ENCODE measurements around the gene AMIGO2.
"Not testable (repeated sequence)": the region's sequence is repeated elsewhere in the genome, so short reads cannot be mapped to it uniquely, and the experiment has no call there.

Gene AMIGO2

DNA sequence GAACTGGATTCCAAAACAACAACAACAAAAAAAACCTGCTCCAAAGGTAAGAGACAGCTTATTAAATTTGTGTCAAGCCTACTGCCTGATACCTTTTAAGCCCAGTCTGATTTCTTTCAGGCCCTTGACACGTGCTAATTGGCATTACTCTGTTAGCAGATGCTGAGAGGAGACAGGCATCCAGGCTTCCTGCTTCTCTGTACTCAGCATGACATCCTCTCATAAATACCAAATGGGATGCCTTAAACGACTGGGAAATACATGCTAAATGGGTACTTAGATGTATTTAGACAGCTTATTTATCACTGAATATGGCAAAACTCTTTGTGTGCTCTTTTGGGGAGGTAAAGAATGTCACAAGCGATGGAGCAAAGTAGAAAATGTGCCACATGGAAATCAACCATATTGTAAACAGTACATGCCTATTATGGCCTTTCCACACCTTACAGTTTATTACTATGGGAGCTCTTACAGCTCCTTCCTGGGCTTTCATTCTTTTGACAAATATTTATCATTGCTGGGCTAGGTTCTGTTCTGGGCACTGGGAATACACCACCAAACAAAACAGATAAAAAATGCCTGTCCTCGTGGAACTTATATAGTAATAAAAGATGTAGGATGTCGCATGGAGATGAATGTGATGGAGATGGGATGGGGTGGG, 11.9 kb downstream of the AMIGO2 start:
- no peaks in the 10 kb centered on the region for H3K9me3 ChIP-seq (ENCODE audit: control insufficient read depth, low read depth, low read length)
- no peak overlapping the region for H3K27ac ChIP-seq (ENCODE audit: low read length)
- H3K4me1 ChIP-seq (ENCODE audit: control insufficient read depth, low read depth, low read length): peaks cover 20% of the 10 kb centered on the region
- H3K36me3 ChIP-seq (ENCODE audit: control insufficient read depth, low read depth, low read length): no peaks in the 10 kb centered on the region
- no peak overlapping the region for H3K9ac ChIP-seq (ENCODE audit: low read length)
- H3K4me3 ChIP-seq (ENCODE audit: low read length): no peak overlapping the region
- no peaks in the 10 kb centered on the region for H3K27me3 ChIP-seq (ENCODE audit: control insufficient read depth, insufficient read depth, low read length)

DNA sequence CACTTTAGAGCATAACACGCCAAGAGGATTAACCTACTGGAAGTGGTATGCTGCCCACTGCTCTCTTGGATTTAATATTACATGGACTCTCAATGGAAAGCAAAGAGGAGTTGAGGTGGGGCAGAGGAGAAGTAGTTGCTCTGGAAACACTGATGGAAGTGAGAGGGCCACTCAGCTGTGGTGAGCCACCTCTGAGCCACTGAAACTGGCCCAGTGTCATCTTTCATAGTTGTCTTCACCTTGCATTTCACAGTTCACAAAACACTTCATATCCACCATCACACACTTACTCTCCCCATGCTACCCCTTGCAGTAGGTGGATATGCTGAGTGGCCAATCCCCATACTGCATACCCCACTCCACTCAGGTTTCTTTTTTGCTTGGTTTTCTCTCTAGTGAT, 12.6 kb downstream of the AMIGO2 start:
- Histone ChIP-seq H3K27ac (ENCODE audit: low read length) (no peak overlapping the region), H3K9ac (ENCODE audit: low read length) (no peak overlapping the region), H3K9me3 (ENCODE audit: control insufficient read depth, low read depth, low read length) (no peaks in the 10 kb centered on the region), H3K4me3 (ENCODE audit: low read length) (no peak overlapping the region), H3K4me1 (ENCODE audit: control insufficient read depth, low read depth, low read length) (peaks cover 20% of the 10 kb centered on the region), H3K27me3 (ENCODE audit: control insufficient read depth, insufficient read depth, low read length) (no peaks in the 10 kb centered on the region), H3K36me3 (ENCODE audit: control insufficient read depth, low read depth, low read length) (no peaks in the 10 kb centered on the region)

DNA sequence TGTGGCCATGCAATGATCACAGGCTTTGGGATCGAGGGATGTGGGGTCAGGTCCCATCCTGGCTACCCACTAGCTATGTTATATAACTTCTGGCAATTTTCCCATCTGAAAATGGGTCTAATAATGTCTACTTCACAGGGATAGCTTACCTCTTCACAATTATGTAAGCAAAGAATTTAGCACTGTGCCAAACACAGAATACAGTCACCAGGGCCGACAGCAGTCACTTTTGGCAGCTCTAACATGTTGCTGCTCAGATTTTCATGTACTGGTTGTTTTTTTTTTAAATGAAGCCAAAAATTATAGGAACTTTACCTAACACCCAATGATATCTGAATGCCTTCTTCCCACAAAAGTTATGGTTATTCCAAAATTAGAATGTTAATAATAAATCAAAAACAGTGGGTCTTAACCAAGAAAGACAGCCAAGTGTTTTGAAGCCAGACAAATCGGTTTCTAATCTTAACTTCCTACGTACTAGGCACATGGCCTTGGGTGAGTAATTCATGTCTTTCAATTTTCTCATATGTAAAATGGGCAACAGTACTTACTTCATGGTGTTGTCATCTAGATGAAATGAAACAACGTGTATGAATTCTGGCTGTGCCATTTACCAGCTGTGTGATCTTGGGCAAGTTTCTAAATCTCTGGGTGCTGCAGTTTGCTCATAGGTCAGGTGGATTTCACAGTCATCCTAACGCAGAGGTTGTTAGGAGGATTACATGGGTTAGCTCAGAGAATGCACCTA, 13.3 kb downstream of the AMIGO2 start:
- Histone ChIP-seq H3K4me3 (ENCODE audit: low read length) (no peak overlapping the region), H3K4me1 (ENCODE audit: control insufficient read depth, low read depth, low read length) (peaks cover 20% of the 10 kb centered on the region), H3K9me3 (ENCODE audit: control insufficient read depth, low read depth, low read length) (no peaks in the 10 kb centered on the region), H3K9ac (ENCODE audit: low read length) (no peak overlapping the region), H3K27ac (ENCODE audit: low read length) (no peak overlapping the region), H3K36me3 (ENCODE audit: control insufficient read depth, low read depth, low read length) (no peaks in the 10 kb centered on the region), H3K27me3 (ENCODE audit: control insufficient read depth, insufficient read depth, low read length) (no peaks in the 10 kb centered on the region)

DNA sequence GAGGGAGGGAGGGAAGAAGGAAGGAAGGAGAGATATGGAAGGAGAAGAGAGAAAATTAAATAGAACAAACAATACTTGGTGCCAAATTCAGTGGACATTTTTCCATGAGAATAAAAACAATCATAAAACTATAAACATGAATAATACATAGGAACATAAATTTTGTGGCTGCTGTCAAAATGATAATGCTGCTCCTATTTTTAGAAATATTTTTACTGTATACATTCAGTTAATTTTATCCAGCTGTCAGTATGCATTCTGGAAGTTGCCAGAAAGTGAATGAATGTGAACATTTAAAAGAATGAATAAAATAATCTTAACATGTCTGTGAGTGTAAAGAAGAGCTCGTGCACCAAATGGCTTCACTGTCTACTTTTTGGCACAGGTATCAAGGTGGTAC, 14.2 kb downstream of the AMIGO2 start:
- no peak overlapping the region for H3K4me3 ChIP-seq (ENCODE audit: low read length)
- no peaks in the 10 kb centered on the region for H3K27me3 ChIP-seq (ENCODE audit: control insufficient read depth, insufficient read depth, low read length)
- H3K9me3 ChIP-seq (ENCODE audit: control insufficient read depth, low read depth, low read length): no peaks in the 10 kb centered on the region
- no peaks in the 10 kb centered on the region for H3K36me3 ChIP-seq (ENCODE audit: control insufficient read depth, low read depth, low read length)
- H3K9ac ChIP-seq (ENCODE audit: low read length): no peak overlapping the region
- H3K27ac ChIP-seq (ENCODE audit: low read length): no peak overlapping the region
- H3K4me1 ChIP-seq (ENCODE audit: control insufficient read depth, low read depth, low read length): peaks cover 20% of the 10 kb centered on the region

DNA sequence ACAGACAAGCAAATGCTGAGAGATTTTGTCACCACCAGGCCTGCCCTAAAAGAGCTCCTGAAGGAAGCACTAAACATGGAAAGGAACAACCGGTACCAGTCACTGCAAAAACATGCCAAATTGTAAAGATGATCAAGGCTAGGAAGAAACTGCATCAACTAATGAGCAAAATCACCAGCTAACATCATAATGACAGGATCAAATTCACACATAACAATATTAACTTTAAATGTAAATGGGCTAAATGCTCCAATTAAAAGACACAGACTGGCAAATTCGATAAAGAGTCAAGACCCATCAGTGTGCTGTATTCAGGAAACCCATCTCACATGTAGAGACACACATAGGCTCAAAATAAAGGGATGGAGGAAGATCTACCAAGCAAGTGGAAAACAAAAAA, 21.1 kb downstream of the AMIGO2 start:
- H3K9me3 ChIP-seq (ENCODE audit: control insufficient read depth, low read depth, low read length); H3K4me1 ChIP-seq (ENCODE audit: control insufficient read depth, low read depth, low read length); H3K9ac ChIP-seq (ENCODE audit: low read length); H3K4me3 ChIP-seq (ENCODE audit: low read length); H3K27me3 ChIP-seq (ENCODE audit: control insufficient read depth, insufficient read depth, low read length); H3K27ac ChIP-seq (ENCODE audit: low read length); H3K36me3 ChIP-seq (ENCODE audit: control insufficient read depth, low read depth, low read length): not testable (repeated sequence)

DNA sequence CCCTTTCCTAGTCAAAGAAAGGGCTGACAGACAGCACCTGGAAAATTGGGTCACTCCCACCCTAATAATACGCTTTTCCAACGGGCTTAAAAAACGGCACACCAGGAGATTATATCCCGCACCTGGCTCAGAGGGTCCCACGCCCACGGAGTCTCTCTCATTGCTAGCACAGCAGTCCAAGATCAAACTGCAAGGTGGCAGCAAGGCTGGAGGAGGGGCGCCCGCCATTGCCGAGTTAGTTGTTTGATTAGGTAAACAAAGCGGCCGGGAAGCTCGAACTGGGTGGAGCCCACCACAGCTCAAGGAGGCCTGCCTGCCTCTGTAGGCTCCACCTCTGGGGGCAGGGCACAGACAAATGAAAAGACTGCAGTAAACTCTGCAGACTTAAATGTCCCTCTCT, 22.8 kb downstream of the AMIGO2 start:
- H3K9me3 ChIP-seq (ENCODE audit: control insufficient read depth, low read depth, low read length); H3K36me3 ChIP-seq (ENCODE audit: control insufficient read depth, low read depth, low read length); H3K27me3 ChIP-seq (ENCODE audit: control insufficient read depth, insufficient read depth, low read length); H3K27ac ChIP-seq (ENCODE audit: low read length); H3K4me3 ChIP-seq (ENCODE audit: low read length); H3K9ac ChIP-seq (ENCODE audit: low read length); H3K4me1 ChIP-seq (ENCODE audit: control insufficient read depth, low read depth, low read length): not testable (repeated sequence)

DNA sequence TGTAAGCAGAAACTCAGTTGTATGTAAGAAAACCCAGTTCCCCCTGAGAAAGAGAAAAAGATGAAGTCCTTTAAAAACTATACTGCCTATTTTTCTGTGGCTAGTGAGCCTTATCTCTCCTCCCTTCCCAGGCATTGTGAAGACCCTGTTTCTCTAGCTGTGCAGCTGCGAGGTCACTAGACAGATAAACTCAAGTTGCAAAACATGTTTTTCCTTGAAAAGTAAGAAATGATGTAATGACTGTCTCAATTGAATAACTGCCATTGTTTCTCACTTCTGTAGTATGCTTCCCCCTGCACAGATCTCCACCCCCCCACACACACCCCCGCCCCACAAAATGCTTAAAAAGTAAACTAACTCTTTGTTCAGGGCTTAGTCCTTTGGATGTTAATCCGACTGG, 23.9 kb downstream of the AMIGO2 start:
- H3K27me3 ChIP-seq (ENCODE audit: control insufficient read depth, insufficient read depth, low read length); H3K4me3 ChIP-seq (ENCODE audit: low read length); H3K9ac ChIP-seq (ENCODE audit: low read length); H3K4me1 ChIP-seq (ENCODE audit: control insufficient read depth, low read depth, low read length); H3K9me3 ChIP-seq (ENCODE audit: control insufficient read depth, low read depth, low read length); H3K36me3 ChIP-seq (ENCODE audit: control insufficient read depth, low read depth, low read length); H3K27ac ChIP-seq (ENCODE audit: low read length): not testable (repeated sequence)

DNA sequence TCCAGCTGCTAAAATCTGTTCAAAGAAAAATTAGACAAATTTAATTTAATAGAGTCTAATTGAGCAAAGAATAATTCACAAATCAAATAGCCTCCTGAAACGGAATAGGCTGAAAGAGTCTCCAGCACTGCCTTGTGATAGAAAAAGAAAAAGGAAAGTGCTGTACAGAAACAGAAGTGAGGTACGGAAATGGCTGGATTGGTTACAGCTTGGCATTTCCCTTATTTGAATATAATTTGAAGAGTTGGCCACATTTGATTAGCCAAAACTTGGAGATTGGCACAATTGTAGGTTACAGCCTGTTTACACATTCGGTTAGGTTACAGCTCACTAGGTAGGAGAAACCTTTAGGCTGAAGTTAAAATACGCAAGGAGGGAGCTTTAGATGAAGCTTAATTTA, 25.1 kb downstream of the AMIGO2 start:
- Histone ChIP-seq H3K4me1 (ENCODE audit: control insufficient read depth, low read depth, low read length) (peaks cover 9% of the 10 kb centered on the region), H3K36me3 (ENCODE audit: control insufficient read depth, low read depth, low read length) (no peaks in the 10 kb centered on the region), H3K27me3 (ENCODE audit: control insufficient read depth, insufficient read depth, low read length) (no peaks in the 10 kb centered on the region), H3K9me3 (ENCODE audit: control insufficient read depth, low read depth, low read length) (peaks cover 14% of the 10 kb centered on the region), H3K9ac (ENCODE audit: low read length) (no peak overlapping the region), H3K27ac (ENCODE audit: low read length) (no peak overlapping the region), H3K4me3 (ENCODE audit: low read length) (no peak overlapping the region)

DNA sequence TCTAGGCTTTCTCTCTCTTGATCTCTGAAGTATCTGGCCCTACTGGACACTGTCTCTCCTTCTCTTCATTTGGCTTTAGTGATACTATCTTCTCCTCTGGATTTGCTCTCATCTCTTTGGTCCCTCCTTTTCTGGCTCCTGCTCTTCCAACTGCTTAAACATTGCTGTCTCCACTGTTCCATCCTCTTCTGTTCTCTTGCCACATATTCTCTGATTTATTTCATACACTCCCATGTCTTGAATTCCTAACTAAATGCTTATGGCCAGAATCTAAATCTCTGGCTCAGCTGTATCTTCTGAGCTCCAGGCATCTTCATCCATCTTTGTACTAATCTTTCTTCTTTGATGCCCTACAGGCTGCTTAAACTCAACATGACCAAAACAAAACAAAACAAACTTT, 25.8 kb downstream of the AMIGO2 start:
- Histone ChIP-seq H3K9me3 (ENCODE audit: control insufficient read depth, low read depth, low read length) (peaks cover 14% of the 10 kb centered on the region), H3K4me1 (ENCODE audit: control insufficient read depth, low read depth, low read length) (peaks cover 9% of the 10 kb centered on the region), H3K4me3 (ENCODE audit: low read length) (no peak overlapping the region), H3K27me3 (ENCODE audit: control insufficient read depth, insufficient read depth, low read length) (no peaks in the 10 kb centered on the region), H3K9ac (ENCODE audit: low read length) (no peak overlapping the region), H3K36me3 (ENCODE audit: control insufficient read depth, low read depth, low read length) (no peaks in the 10 kb centered on the region), H3K27ac (ENCODE audit: low read length) (no peak overlapping the region)

DNA sequence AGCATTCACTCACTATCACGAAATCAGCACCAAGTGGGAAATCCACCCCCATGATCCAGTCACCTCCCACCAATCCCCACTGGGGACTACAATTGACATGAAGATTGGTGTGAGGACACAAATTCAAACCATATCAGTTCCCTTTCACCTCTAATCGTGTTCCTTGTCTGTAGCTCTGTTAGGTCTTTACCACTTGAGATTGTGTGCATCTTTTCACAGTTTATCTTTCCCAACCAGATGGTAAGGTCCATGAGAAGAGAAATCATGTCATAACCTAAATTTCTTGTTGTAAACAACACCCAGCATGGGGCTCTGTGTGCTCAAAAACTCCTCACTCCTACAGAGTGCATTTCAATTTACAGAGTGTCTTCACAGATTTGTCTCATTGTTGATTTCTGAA, 27.5 kb downstream of the AMIGO2 start:
- Histone ChIP-seq H3K4me1 (ENCODE audit: control insufficient read depth, low read depth, low read length) (peaks cover 9% of the 10 kb centered on the region), H3K4me3 (ENCODE audit: low read length) (no peak overlapping the region), H3K27ac (ENCODE audit: low read length) (no peak overlapping the region), H3K36me3 (ENCODE audit: control insufficient read depth, low read depth, low read length) (no peaks in the 10 kb centered on the region), H3K27me3 (ENCODE audit: control insufficient read depth, insufficient read depth, low read length) (no peaks in the 10 kb centered on the region), H3K9me3 (ENCODE audit: control insufficient read depth, low read depth, low read length) (peaks cover 14% of the 10 kb centered on the region), H3K9ac (ENCODE audit: low read length) (no peak overlapping the region)

DNA sequence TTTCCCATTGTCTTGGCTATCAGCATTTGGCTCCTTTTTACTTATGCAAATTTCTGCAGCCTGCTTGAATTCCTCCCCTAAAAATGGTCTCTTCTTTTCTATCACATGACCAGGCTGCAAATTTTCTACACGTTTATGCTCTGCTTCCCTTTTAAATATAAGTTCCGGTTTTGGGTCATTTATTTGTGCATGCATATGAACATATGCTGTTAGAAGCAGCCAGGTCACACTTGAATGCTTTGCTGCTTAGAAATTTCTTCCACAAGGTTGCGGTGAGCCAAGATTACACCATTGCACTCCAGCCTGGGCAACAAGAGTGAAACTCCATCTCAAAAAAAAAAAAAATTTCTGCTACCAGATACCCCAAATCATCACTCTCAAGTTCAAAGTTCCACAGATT, 28.5 kb downstream of the AMIGO2 start:
- not testable (repeated sequence) for H3K36me3 ChIP-seq (ENCODE audit: control insufficient read depth, low read depth, low read length); H3K9ac ChIP-seq (ENCODE audit: low read length); H3K27ac ChIP-seq (ENCODE audit: low read length); H3K4me3 ChIP-seq (ENCODE audit: low read length); H3K4me1 ChIP-seq (ENCODE audit: control insufficient read depth, low read depth, low read length); H3K27me3 ChIP-seq (ENCODE audit: control insufficient read depth, insufficient read depth, low read length)
- H3K9me3 ChIP-seq (ENCODE audit: control insufficient read depth, low read depth, low read length): peaks cover 10% of the 10 kb centered on the region

DNA sequence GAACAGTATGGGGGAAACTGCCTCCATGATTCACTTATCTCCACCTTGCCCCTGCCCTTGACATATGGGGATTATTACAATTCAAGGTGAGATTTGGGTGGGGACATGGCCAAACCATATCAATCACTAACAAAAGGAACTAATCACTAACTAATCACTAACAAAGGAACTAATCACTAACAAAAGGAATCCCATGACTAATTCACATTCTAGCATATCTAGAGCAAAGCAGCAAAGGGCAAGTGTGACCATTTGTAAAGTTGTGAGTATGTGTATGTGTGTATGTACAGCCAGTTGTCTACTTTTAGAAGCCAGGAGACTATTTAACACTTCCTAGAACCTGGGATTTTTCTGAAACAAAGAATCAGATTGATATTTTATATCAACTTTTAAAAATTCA, 31.2 kb downstream of the AMIGO2 start:
- Histone ChIP-seq H3K9ac (ENCODE audit: low read length) (no peak overlapping the region), H3K36me3 (ENCODE audit: control insufficient read depth, low read depth, low read length) (no peaks in the 10 kb centered on the region), H3K4me3 (ENCODE audit: low read length) (no peak overlapping the region), H3K27me3 (ENCODE audit: control insufficient read depth, insufficient read depth, low read length) (no peaks in the 10 kb centered on the region), H3K4me1 (ENCODE audit: control insufficient read depth, low read depth, low read length) (no peaks in the 10 kb centered on the region), H3K27ac (ENCODE audit: low read length) (no peak overlapping the region), H3K9me3 (ENCODE audit: control insufficient read depth, low read depth, low read length) (peaks cover 8% of the 10 kb centered on the region)

Measured in iPS-18a (cell line).